GM12891 (cell line): ENCODE measurements around the gene INPP5F.

ENCODE experiments used
- POLR2A ChIP-seq: IDR thresholded peaks from 2 replicates; pipeline ENCODE4 v1.6.1; 2011; ENCODE audit warnings: low read depth, low read length, control low read depth
- POLR2AphosphoS5 ChIP-seq: IDR thresholded peaks from 2 replicates; pipeline ENCODE4 v1.6.1; 2011; ENCODE audit warnings: low read depth, low read length, control low read depth
- SPI1 ChIP-seq: IDR thresholded peaks from 2 replicates; pipeline ENCODE4 v1.6.1; 2011; ENCODE audit warnings: low read depth, low read length, control low read depth
- TAF1 ChIP-seq: IDR thresholded peaks from 2 replicates; pipeline ENCODE4 v1.6.1; 2011; ENCODE audit warnings: low read depth, low read length, control low read depth

DNA sequence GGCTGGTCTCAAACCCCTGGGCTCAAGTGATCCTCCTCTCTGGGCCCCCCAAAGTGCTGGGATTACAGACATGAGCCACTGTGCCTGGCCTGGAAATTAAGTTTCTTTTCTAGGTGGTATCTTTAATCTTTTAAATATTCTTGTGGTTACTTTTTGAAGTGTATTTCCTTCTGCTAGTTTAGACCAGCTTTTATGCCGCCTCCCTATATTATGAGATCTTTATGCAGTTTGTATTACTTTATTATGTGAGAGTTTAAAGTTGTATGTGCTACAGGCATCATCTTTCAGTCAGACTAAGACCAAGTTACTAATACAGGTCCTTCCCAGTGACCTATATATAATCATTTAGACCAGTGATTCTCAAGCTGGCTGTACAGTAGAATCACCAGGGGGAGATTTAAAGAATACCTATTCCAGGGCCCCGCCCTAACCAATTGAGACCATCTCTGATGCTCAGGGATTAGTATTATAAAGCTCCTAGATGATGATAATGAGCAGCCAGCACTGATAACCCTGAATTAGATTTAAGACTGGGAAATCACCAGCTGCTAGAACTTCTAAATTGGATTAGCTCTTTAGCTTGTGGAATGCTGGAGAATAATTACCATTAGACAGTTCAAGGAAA, 11.3 kb downstream of the INPP5F start:
- TF ChIP-seq POLR2AphosphoS5 (no peak), POLR2A (no peak), SPI1 (no peak), TAF1 (no peak)
